Neural progenitor cell (in vitro differentiated cells): ENCODE results near the gene MTF2. TPM values are rescaled to one million over a fixed set of nuclear protein-coding genes. Genes with fewer than 3 reads are reported as not detected.

Experiments
- DNase-seq: peaks from one replicate; pipeline ENCODE4 v3.0.0-alpha.2; 2016; ENCODE audit warnings: low spot score
- H2AFZ ChIP-seq: fragments of 200-600 bp; sonication (generic); replicated peaks from 2 replicates; pipeline ENCODE4 v1.6.1; 2016; ENCODE audit warnings: antibody characterized with exemption
- H3F3A ChIP-seq: fragments of 200-600 bp; sonication (generic); 2 replicates; pipeline ENCODE4 v1.6.1; 2016; ENCODE audit warnings: antibody characterized with exemption, low read depth
- H3K27ac ChIP-seq: fragments of 200-600 bp; sonication (generic); 2 replicates; pipeline ENCODE4 v1.5.1; 2016; ENCODE audit warnings: mild to moderate bottlenecking
- H3K27me3 ChIP-seq: fragments of 200-600 bp; sonication (generic); 2 replicates; pipeline ENCODE4 v1.6.1; 2016; ENCODE audit warnings: mild to moderate bottlenecking, moderate library complexity
- H3K36me3 ChIP-seq: fragments of 200-600 bp; sonication (generic); 2 replicates; pipeline ENCODE4 v1.5.1; 2016
- H3K4me1 ChIP-seq: fragments of 200-600 bp; sonication (generic); 2 replicates; pipeline ENCODE4 v1.6.1; 2016; ENCODE audit warnings: mixed run types
- H3K4me2 ChIP-seq: fragments of 200-600 bp; sonication (generic); 2 replicates; pipeline ENCODE4 v1.6.1; 2016
- H3K4me3 ChIP-seq: fragments of 200-600 bp; sonication (generic); 2 replicates; pipeline ENCODE4 v1.5.1; 2016
- H3K79me2 ChIP-seq: fragments of 200-600 bp; sonication (generic); 2 replicates; pipeline ENCODE4 v1.6.1; 2016; ENCODE audit warnings: low read depth
- H3K9ac ChIP-seq: fragments of 200-600 bp; sonication (generic); 2 replicates; pipeline ENCODE4 v1.6.1; 2016
- H3K9me3 ChIP-seq: fragments of 200-600 bp; sonication (generic); 2 replicates; pipeline ENCODE4 v1.5.1; 2016; ENCODE audit warnings: low read depth
- H4K20me1 ChIP-seq: fragments of 200-600 bp; sonication (generic); 2 replicates; pipeline ENCODE4 v1.6.1; 2016; ENCODE audit warnings: low read depth
- H3K27ac Mint-ChIP-seq: 3 replicates; pipeline ENCODE4 v1.8.0; 2021; ENCODE audit warnings: mixed read lengths
- H3K27me3 Mint-ChIP-seq: 2 replicates; pipeline ENCODE4 v1.8.0; 2022; ENCODE audit warnings: low read depth, mild to moderate bottlenecking, inconsistent platforms, moderate library complexity, mixed read lengths; ENCODE audit not compliant: insufficient read depth
- H3K36me3 Mint-ChIP-seq: 3 replicates; pipeline ENCODE4 v1.8.0; 2021; ENCODE audit warnings: mixed read lengths
- H3K4me1 Mint-ChIP-seq: 3 replicates; pipeline ENCODE4 v1.8.0; 2021; ENCODE audit warnings: mixed read lengths
- H3K4me3 Mint-ChIP-seq: 3 replicates; pipeline ENCODE4 v1.8.0; 2021; ENCODE audit warnings: mild to moderate bottlenecking, moderate library complexity, mixed read lengths
- H3K9me3 Mint-ChIP-seq: 3 replicates; pipeline ENCODE4 v1.8.0; 2020; ENCODE audit warnings: mixed read lengths
- EZH2 ChIP-seq: fragments of 200-600 bp; sonication (generic); IDR thresholded peaks from 2 replicates; pipeline ENCODE4 v1.6.1; 2017; ENCODE audit warnings: antibody characterized with exemption, mild to moderate bottlenecking, moderate library complexity
- EZH2phosphoT487 ChIP-seq: fragments of 200-600 bp; sonication (generic); IDR thresholded peaks from 2 replicates; pipeline ENCODE4 v1.6.1; 2017; ENCODE audit warnings: antibody characterized with exemption
- total RNA-seq: library from RNA; depleted of rRNA; stranded (reverse); fragments of >200 nt; gene quantifications from 2 replicates; pipeline ENCODE4 v1.2.3, GENCODE V29; 2015; ENCODE audit warnings: low replicate concordance
- TF ChIP-seq, protein P1 (sequence below): fragments of 200-600 bp; sonication (generic); IDR thresholded peaks from 2 replicates; pipeline ENCODE4 v1.5.1; 2017; ENCODE audit warnings: antibody characterized with exemption, mild to moderate bottlenecking

Gene MTF2
- total RNA-seq, 1 donor from 2014 or later: 149 TPM

DNA sequence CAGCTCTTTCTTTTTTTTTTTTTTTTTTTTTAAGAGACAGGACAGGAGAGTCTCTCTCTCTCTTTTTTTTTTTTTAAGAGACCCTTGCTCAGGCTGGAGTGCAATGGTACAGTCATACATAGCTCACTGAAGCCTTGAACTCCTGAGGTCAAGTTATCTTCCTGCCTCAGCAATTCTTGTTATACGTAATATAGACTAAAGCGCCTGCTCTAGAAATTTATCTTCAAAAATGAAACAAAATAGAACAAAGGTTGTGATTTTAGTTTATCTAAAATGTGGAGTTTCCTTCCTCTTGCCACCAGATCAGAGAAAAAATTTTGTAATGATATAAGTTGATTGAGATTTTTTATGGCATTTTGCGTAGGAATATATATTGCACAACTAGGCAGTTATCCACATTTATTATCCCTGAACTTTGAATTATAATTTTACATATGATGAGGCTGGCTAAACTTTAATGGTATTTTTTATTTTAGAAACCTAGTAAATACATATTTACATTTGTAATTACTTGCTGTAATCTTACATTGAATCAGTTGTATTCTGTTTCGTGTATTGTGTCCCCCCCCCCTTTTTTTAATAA lies 44.2 kb downstream of the MTF2 start:
- no peaks in the 10 kb centered on the region for H3K27me3 Mint-ChIP-seq
- H3K36me3 Mint-ChIP-seq: peaks cover 16% of the 10 kb centered on the region
- Histone ChIP-seq H3K27me3 (no peaks in the 10 kb centered on the region), H2AFZ (no peak overlapping the region), H3K9ac (no peak overlapping the region), H3K27ac (no peak overlapping the region), H3K4me2 (no peak overlapping the region), H3K4me1 (no peaks in the 10 kb centered on the region), H3K36me3 (peaks cover 62% of the 10 kb centered on the region), H3K79me2 (peaks cover 19% of the 10 kb centered on the region), H4K20me1 (peaks cover 19% of the 10 kb centered on the region), H3F3A (no peaks in the 10 kb centered on the region), H3K4me3 (no peak overlapping the region), H3K9me3 (no peaks in the 10 kb centered on the region)
- no peak for DNase-seq
- H3K4me3 Mint-ChIP-seq: no peak overlapping the region
- TF ChIP-seq, protein P1, sequence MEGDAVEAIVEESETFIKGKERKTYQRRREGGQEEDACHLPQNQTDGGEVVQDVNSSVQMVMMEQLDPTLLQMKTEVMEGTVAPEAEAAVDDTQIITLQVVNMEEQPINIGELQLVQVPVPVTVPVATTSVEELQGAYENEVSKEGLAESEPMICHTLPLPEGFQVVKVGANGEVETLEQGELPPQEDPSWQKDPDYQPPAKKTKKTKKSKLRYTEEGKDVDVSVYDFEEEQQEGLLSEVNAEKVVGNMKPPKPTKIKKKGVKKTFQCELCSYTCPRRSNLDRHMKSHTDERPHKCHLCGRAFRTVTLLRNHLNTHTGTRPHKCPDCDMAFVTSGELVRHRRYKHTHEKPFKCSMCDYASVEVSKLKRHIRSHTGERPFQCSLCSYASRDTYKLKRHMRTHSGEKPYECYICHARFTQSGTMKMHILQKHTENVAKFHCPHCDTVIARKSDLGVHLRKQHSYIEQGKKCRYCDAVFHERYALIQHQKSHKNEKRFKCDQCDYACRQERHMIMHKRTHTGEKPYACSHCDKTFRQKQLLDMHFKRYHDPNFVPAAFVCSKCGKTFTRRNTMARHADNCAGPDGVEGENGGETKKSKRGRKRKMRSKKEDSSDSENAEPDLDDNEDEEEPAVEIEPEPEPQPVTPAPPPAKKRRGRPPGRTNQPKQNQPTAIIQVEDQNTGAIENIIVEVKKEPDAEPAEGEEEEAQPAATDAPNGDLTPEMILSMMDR: no peak
- TF ChIP-seq EZH2 (no peak), EZH2phosphoT487 (no peak)
- H3K4me1 Mint-ChIP-seq: no peaks in the 10 kb centered on the region
- no peaks in the 10 kb centered on the region for H3K9me3 Mint-ChIP-seq
- H3K27ac Mint-ChIP-seq: no peak overlapping the region

DNA sequence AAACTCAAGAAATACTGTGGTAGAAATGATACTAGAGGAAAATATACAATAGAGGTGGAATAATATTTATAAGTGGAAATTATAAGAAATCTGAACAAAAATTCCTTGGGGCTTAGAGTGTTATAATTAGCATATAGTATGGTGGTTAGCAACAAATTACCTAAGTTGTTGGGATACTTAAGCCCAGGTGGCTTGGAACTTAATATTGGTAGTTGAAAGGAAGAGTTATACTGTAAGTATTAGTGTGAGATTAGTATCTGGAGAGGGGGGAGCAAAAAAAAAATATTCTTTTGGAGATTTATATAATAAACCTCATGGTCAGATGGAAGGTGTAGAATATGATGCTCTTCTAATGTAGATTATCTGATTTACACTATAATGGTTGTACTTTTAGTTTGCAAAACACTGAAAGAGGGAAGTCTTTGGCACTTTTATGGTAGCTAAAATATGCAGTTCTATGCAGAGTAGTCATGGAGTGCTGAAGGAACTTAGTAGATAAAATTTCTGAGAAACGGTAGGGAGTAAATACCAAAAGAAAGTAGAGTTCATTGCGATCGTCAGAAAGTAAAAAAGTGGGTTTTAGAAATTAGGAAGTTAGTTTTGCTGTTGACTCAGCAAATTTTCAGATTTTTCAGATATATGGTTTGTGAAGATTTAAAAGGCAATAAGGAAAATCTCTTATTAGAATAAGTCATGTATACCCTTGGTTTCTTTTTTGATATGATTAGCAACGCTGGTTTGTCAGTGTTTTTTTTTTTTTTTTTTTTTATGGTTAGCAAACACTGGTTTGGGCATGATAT lies 45.7 kb downstream of the MTF2 start:
- no peaks in the 10 kb centered on the region for H3K27me3 ChIP-seq
- no peak overlapping the region for H3K4me3 Mint-ChIP-seq
- H3K4me3 ChIP-seq: no peak overlapping the region
- H2AFZ ChIP-seq: no peak overlapping the region
- H3K36me3 Mint-ChIP-seq: peaks cover 18% of the 10 kb centered on the region
- no peak overlapping the region for H3K27ac Mint-ChIP-seq
- H3K9me3 ChIP-seq: no peaks in the 10 kb centered on the region
- TF ChIP-seq EZH2phosphoT487 (no peak), EZH2 (no peak)
- TF ChIP-seq, protein P1: no peak
- no peaks in the 10 kb centered on the region for H3K27me3 Mint-ChIP-seq
- H3K9me3 Mint-ChIP-seq: no peaks in the 10 kb centered on the region
- H3K4me1 Mint-ChIP-seq: no peaks in the 10 kb centered on the region
- H3K79me2 ChIP-seq: peaks cover 19% of the 10 kb centered on the region
- no peaks in the 10 kb centered on the region for H3F3A ChIP-seq
- peaks cover 59% of the 10 kb centered on the region for H3K36me3 ChIP-seq
- no peak overlapping the region for H3K4me2 ChIP-seq
- no peak overlapping the region for H3K9ac ChIP-seq
- peaks cover 19% of the 10 kb centered on the region for H4K20me1 ChIP-seq
- H3K4me1 ChIP-seq: no peaks in the 10 kb centered on the region
- H3K27ac ChIP-seq: no peak overlapping the region
- DNase-seq: no peak

DNA sequence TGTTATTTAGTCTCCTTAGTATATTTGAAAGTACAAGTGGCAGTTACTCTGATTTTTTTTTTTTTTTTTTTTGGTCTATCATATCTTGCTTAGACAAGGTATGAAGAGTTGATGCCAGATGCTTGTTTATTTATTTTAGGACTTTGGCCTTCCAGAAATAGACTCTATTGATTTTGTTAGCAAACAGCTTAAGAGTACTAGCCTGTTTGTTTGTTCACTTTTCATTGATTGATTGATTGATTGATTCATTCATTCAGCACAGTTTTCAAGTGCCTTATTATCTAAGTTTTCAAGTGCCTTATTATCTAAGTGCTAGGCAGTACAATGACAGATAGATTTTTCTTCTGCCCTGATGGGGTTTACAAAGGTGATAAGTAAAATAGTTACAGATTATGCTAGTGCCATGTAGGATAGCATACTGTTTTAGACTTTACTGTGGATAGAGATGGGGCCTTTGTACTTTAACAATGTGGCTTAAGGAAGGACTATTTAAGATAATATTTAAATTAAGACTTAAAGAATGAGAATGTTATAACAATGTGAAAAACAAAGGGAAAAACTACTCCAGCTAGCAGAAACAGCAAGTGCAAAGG lies 50.5 kb downstream of the MTF2 start:
- Histone ChIP-seq H3K4me3 (no peak overlapping the region), H4K20me1 (peaks cover 12% of the 10 kb centered on the region), H3F3A (no peaks in the 10 kb centered on the region), H3K4me1 (no peaks in the 10 kb centered on the region), H3K9me3 (no peaks in the 10 kb centered on the region), H3K9ac (no peak overlapping the region), H2AFZ (no peak overlapping the region), H3K79me2 (no peaks in the 10 kb centered on the region), H3K36me3 (peaks cover 49% of the 10 kb centered on the region), H3K27ac (no peak overlapping the region), H3K27me3 (no peaks in the 10 kb centered on the region), H3K4me2 (no peak overlapping the region)
- no peaks in the 10 kb centered on the region for H3K27me3 Mint-ChIP-seq
- no peak overlapping the region for H3K27ac Mint-ChIP-seq
- no peak for DNase-seq
- no peaks in the 10 kb centered on the region for H3K4me1 Mint-ChIP-seq
- no peaks in the 10 kb centered on the region for H3K9me3 Mint-ChIP-seq
- H3K4me3 Mint-ChIP-seq: no peak overlapping the region
- peaks cover 5% of the 10 kb centered on the region for H3K36me3 Mint-ChIP-seq
- no peak for TF ChIP-seq EZH2
